Naive thymus-derived CD4-positive, alpha-beta T cell (primary cell): ENCODE data around the gene CENPP. TPM values are rescaled to one million over a fixed set of nuclear protein-coding genes. Genes with fewer than 3 reads are reported as not detected.
A peak's percentile ranks its signal among the peaks of the same experiment; 100 is the strongest.

Experiments
- ATAC-seq: fragments of 150-1000 bp; cut with Tn5 transposase; 2 replicates; pipeline ENCODE4 v1.10.0; 2021; ENCODE audit warnings: mild to moderate bottlenecking, moderate library complexity
- CTCF ChIA-PET: fragments of 350-600 bp; sonication (Branson Sonifier 250); formaldehyde crosslinking; loops from one replicate; lab custom pipeline; 2021; ENCODE audit warnings: antibody characterized with exemption; lab: Charles Lee
- POLR2A ChIA-PET: fragments of 350-600 bp; sonication (Branson Sonifier 250); formaldehyde crosslinking; loops from one replicate; lab custom pipeline; 2021; ENCODE audit warnings: antibody characterized with exemption, inconsistent platforms; lab: Charles Lee
- DNase-seq, 9 donors: peaks; one replicate each; pipeline versions ENCODE4 v3.0.0 to v3.0.0-alpha.2; 2020 to 2022; ENCODE audit warnings: mixed read lengths in 1 of 9
- H3K27ac ChIP-seq: one replicate; pipeline ENCODE4 v1.7.0; 2013; ENCODE audit warnings: mild to moderate bottlenecking, low read depth, low read length, moderate library complexity
- H3K27me3 ChIP-seq, 2 donors: one replicate each; pipeline ENCODE4 v1.7.0; 2013; ENCODE audit warnings: low read length in 2 of 2, mild to moderate bottlenecking in 2 of 2, moderate library complexity in 2 of 2; ENCODE audit not compliant: control insufficient read depth in 2 of 2, insufficient read depth in 2 of 2
- H3K36me3 ChIP-seq, 3 experiments: 1 replicate in 2 of 3; 2 replicates in 1 of 3; pipeline ENCODE4 v1.7.0; 2013; ENCODE audit warnings: low read length in 3 of 3, mild to moderate bottlenecking in 3 of 3, moderate library complexity in 1 of 3; ENCODE audit not compliant: insufficient read depth in 3 of 3, control insufficient read depth in 2 of 3
- H3K4me1 ChIP-seq, 2 donors: one replicate each; pipeline ENCODE4 v1.7.0; 2013; ENCODE audit warnings: low read length in 2 of 2, mild to moderate bottlenecking in 2 of 2, moderate library complexity in 1 of 2; ENCODE audit not compliant: control insufficient read depth in 2 of 2, insufficient read depth in 2 of 2
- H3K4me3 ChIP-seq: 2 replicates; pipeline ENCODE4 v1.7.0; 2013; ENCODE audit warnings: mild to moderate bottlenecking, low read length
- H3K9me3 ChIP-seq, 3 experiments: 1 replicate in 2 of 3; 2 replicates in 1 of 3; pipeline ENCODE4 v1.7.0; 2013; ENCODE audit warnings: low read length in 3 of 3; ENCODE audit not compliant: control insufficient read depth in 2 of 3
- H3K27ac Mint-ChIP-seq, 9 donors: one replicate each; pipeline ENCODE4 v1.8.0; 2020 to 2022; ENCODE audit warnings: mixed read lengths in 9 of 9, mild to moderate bottlenecking in 8 of 9, moderate library complexity in 5 of 9, inconsistent platforms in 2 of 9
- H3K27me3 Mint-ChIP-seq, 5 donors: one replicate each; pipeline ENCODE4 v1.8.0; 2021 to 2022; ENCODE audit warnings: mixed read lengths in 5 of 5, mild to moderate bottlenecking in 1 of 5
- H3K36me3 Mint-ChIP-seq, 5 donors: one replicate each; pipeline ENCODE4 v1.8.0; 2020 to 2022; ENCODE audit warnings: mixed read lengths in 5 of 5, mild to moderate bottlenecking in 3 of 5, inconsistent platforms in 1 of 5
- H3K4me1 Mint-ChIP-seq, 7 donors: one replicate each; pipeline ENCODE4 v1.8.0; 2020 to 2022; ENCODE audit warnings: mixed read lengths in 7 of 7, mild to moderate bottlenecking in 3 of 7, inconsistent platforms in 1 of 7
- H3K4me3 Mint-ChIP-seq, 10 donors: one replicate each; pipeline ENCODE4 v1.8.0; 2020 to 2022; ENCODE audit warnings: mild to moderate bottlenecking in 10 of 10, mixed read lengths in 10 of 10, moderate library complexity in 6 of 10, inconsistent platforms in 2 of 10
- H3K9me3 Mint-ChIP-seq, 11 donors: one replicate each; pipeline ENCODE4 v1.8.0; 2020 to 2022; ENCODE audit warnings: mixed read lengths in 11 of 11, mild to moderate bottlenecking in 4 of 11, inconsistent platforms in 1 of 11, moderate library complexity in 1 of 11
- intact Hi-C, 2 donors: fragments of 100-400 bp; cut with micrococcal nuclease; formaldehyde crosslinking; loops; one replicate each; pipeline ENCODE4 v1.15.1; 2023
- polyA plus RNA-seq, 2 donors: library from polyadenylated mRNA; unstranded; fragments of 300-500 nt; fragmentation: Illumina TruSeq; gene quantifications; one replicate each; pipeline ENCODE4 v1.2.3, GENCODE V29; 2021
- total RNA-seq, 6 experiments: library from RNA in 5 of 6; stranded (reverse) in 5 of 6; gene quantifications; 1 replicate in 5 of 6; 2 replicates in 1 of 6; pipeline ENCODE4 v1.2.3 and lab custom pipeline; 2021 to 2026

CENPP gene
- total and polyA plus RNA-seq, 7 experiments from 2014 or later, result 1.2 to 24.3 (median 3.8) TPM

- H3K4me3 ChIP-seq, result no peak overlapping the region
- Mint-ChIP-seq H3K27ac (peak overlapping the region in 3 of 9 donors; percentile 15 to 59 (median 22)), H3K4me3 (no peak overlapping the region), H3K27me3 (no peaks in the 10 kb centered on the region), H3K9me3 (peaks cover 0 to 2% (median 0%) of the 10 kb centered on the region in 11 donors), H3K36me3 (peaks cover 0 to 5% (median 3%) of the 10 kb centered on the region in 5 donors), H3K4me1 (peaks cover 40 to 71% (median 54%) of the 10 kb centered on the region in 7 donors)
- ATAC-seq (no peak), DNase-seq (no peak)
- peaks cover 14 to 21% of the 10 kb centered on the region in 2 donors for H3K4me1 ChIP-seq
- peaks cover 0 to 22% (median 0%) of the 10 kb centered on the region in 3 experiments for H3K36me3 ChIP-seq
- peak overlapping the region; percentile 19 for H3K27ac ChIP-seq
- intact Hi-C loops, result no loop called here
- no peaks in the 10 kb centered on the region for H3K9me3 ChIP-seq
- ChIA-PET CTCF (interaction anchor here (0.6 kb wide), 1 partner anchor 49 kb away, joined by 3 read pairs; no protein-coding TSS in a partner anchor), POLR2A (no interaction called here)
- H3K27me3 ChIP-seq, result no peaks in the 10 kb centered on the region
Observed at GRCh38 chr9:92663951-92664350, 338.2 kb downstream of the CENPP start.

- ChIA-PET POLR2A (no interaction called here), CTCF (no interaction called here)
- H3K27ac ChIP-seq, result peak overlapping the region; percentile 19
- H3K9me3 Mint-ChIP-seq, result peaks cover 0 to 2% (median 0%) of the 10 kb centered on the region in 11 donors
- peaks cover 0 to 5% (median 3%) of the 10 kb centered on the region in 5 donors for H3K36me3 Mint-ChIP-seq
- H3K27me3 ChIP-seq, result no peaks in the 10 kb centered on the region
- H3K4me1 ChIP-seq, result peaks cover 18 to 25% of the 10 kb centered on the region in 2 donors
- H3K27ac Mint-ChIP-seq, result peak overlapping the region; percentile 17 to 92 (median 73)
- DNase-seq, result peak in 7 of 9 donors; percentile 24 to 47 (median 38)
- ATAC-seq, result peak; percentile 51
- peaks cover 46 to 75% (median 59%) of the 10 kb centered on the region in 7 donors for H3K4me1 Mint-ChIP-seq
- intact Hi-C loops, result no loop called here
- no peak overlapping the region for H3K4me3 ChIP-seq
- no peaks in the 10 kb centered on the region for H3K27me3 Mint-ChIP-seq
- peaks cover 0 to 23% (median 0%) of the 10 kb centered on the region in 3 experiments for H3K36me3 ChIP-seq
- H3K9me3 ChIP-seq, result no peaks in the 10 kb centered on the region
- peak overlapping the region in 7 of 10 donors; percentile 1 to 63 (median 31) for H3K4me3 Mint-ChIP-seq
Observed at GRCh38 chr9:92664394-92665152, 338.8 kb downstream of the CENPP start.

- Histone ChIP-seq H3K36me3 (peaks cover 0 to 29% (median 0%) of the 10 kb centered on the region in 3 experiments), H3K4me3 (no peak overlapping the region), H3K27me3 (no peaks in the 10 kb centered on the region), H3K9me3 (no peaks in the 10 kb centered on the region), H3K27ac (no peak overlapping the region), H3K4me1 (peaks cover 22 to 26% of the 10 kb centered on the region in 2 donors)
- H3K27me3 Mint-ChIP-seq, result no peaks in the 10 kb centered on the region
- CTCF ChIA-PET, result interaction anchor here (1.4 kb wide), 1 partner anchor 32 kb away, joined by 3 read pairs; no protein-coding TSS in a partner anchor
- ATAC-seq (no peak), DNase-seq (no peak)
- POLR2A ChIA-PET, result no interaction called here
- H3K4me3 Mint-ChIP-seq, result peak overlapping the region in 5 of 10 donors; percentile 12 to 64 (median 29)
- H3K4me1 Mint-ChIP-seq, result peaks cover 43 to 74% (median 56%) of the 10 kb centered on the region in 7 donors
- peaks cover 0 to 5% (median 3%) of the 10 kb centered on the region in 5 donors for H3K36me3 Mint-ChIP-seq
- peak overlapping the region in 6 of 9 donors; percentile 63 to 84 (median 76) for H3K27ac Mint-ChIP-seq
- H3K9me3 Mint-ChIP-seq, result peaks cover 0 to 2% (median 0%) of the 10 kb centered on the region in 11 donors
- intact Hi-C loops, result no loop called here
Observed at GRCh38 chr9:92665836-92666235, 340.1 kb downstream of the CENPP start.

GRCh38 chr9:92666236-92666635, 340.5 kb downstream of the CENPP start:
- H3K27me3 ChIP-seq, result no peaks in the 10 kb centered on the region
- Mint-ChIP-seq H3K27ac (peak overlapping the region in 5 of 9 donors; percentile 66 to 84 (median 76)), H3K4me3 (peak overlapping the region in 4 of 10 donors; percentile 12 to 64 (median 30)), H3K27me3 (no peaks in the 10 kb centered on the region), H3K36me3 (peaks cover 0 to 5% (median 3%) of the 10 kb centered on the region in 5 donors), H3K9me3 (peaks cover 0 to 2% (median 0%) of the 10 kb centered on the region in 11 donors), H3K4me1 (peaks cover 43 to 72% (median 56%) of the 10 kb centered on the region in 7 donors)
- DNase-seq, result no peak
- no peak for ATAC-seq
- ChIA-PET CTCF (interaction anchor here (1.0 to 1.4 kb wide), 2 partner anchors 9 to 32 kb away, joined by 3 to 4 read pairs; no protein-coding TSS in a partner anchor), POLR2A (no interaction called here)
- peaks cover 0 to 27% (median 0%) of the 10 kb centered on the region in 3 experiments for H3K36me3 ChIP-seq
- peaks cover 22 to 30% of the 10 kb centered on the region in 2 donors for H3K4me1 ChIP-seq
- no peak overlapping the region for H3K27ac ChIP-seq
- H3K4me3 ChIP-seq, result no peak overlapping the region
- intact Hi-C loops, result no loop called here
- no peaks in the 10 kb centered on the region for H3K9me3 ChIP-seq

GRCh38 chr9:92666912-92667532, 341.3 kb downstream of the CENPP start:
- peaks cover 0 to 5% (median 3%) of the 10 kb centered on the region in 5 donors for H3K36me3 Mint-ChIP-seq
- H3K4me1 ChIP-seq, result peaks cover 22 to 33% of the 10 kb centered on the region in 2 donors
- peaks cover 40 to 69% (median 54%) of the 10 kb centered on the region in 7 donors for H3K4me1 Mint-ChIP-seq
- H3K27ac Mint-ChIP-seq, result peak overlapping the region in 7 of 9 donors; percentile 42 to 75 (median 59)
- ATAC-seq (no peak), DNase-seq (no peak)
- no peak overlapping the region for H3K4me3 ChIP-seq
- peaks cover 0 to 21% (median 0%) of the 10 kb centered on the region in 3 experiments for H3K36me3 ChIP-seq
- H3K9me3 ChIP-seq, result no peaks in the 10 kb centered on the region
- H3K9me3 Mint-ChIP-seq, result peaks cover 0 to 2% (median 0%) of the 10 kb centered on the region in 11 donors
- intact Hi-C loops, result no loop called here
- ChIA-PET POLR2A (interaction anchor here (1.0 kb wide), 1 partner anchor 22 kb away, joined by 3 read pairs; no protein-coding TSS in a partner anchor), CTCF (interaction anchor here (1.0 to 1.4 kb wide), 2 partner anchors 10 to 33 kb away, joined by 3 to 4 read pairs; no protein-coding TSS in a partner anchor)
- no peaks in the 10 kb centered on the region for H3K27me3 ChIP-seq
- H3K27ac ChIP-seq, result no peak overlapping the region
- peak overlapping the region in 3 of 10 donors; percentile 16 to 34 (median 28) for H3K4me3 Mint-ChIP-seq
- no peaks in the 10 kb centered on the region for H3K27me3 Mint-ChIP-seq
